Activated naive CD8-positive, alpha-beta T cell treated with anti-CD3 and anti-CD28 coated beads, Interleukin-2, amount 50 U/mL, for 16 hours (primary cell): ENCODE measurements around the gene JPH2.
"Not testable (repeated sequence)": the region's sequence is repeated elsewhere in the genome, so short reads cannot be mapped to it uniquely, and the experiment has no call there.

ENCODE experiments used
- DNase-seq: peaks from one replicate; pipeline ENCODE4 v3.0.0-alpha.2; 2020; ENCODE audit warnings: low read depth, low spot score

Gene JPH2

DNA sequence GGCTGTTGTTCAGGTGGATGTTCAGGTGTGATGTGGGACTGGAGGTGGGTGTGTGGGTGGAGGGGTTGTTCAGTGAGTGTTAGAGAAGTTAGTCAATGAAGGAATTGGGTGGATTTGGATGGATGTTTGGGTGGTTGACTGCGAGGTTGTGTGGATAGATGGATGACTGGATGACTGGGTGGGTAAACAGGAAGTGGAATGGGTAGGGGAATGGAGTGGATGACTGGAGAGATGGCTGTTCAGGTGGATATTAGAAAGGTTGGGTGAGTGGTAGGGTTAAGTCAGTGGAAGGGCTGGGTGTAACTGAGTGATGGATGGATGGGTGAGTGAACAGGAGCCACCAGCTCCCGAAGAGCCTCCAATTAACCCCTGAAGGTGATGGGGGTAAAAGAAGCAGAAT, 27.9 kb downstream of the JPH2 start:
- no peak for DNase-seq

GRCh38 chr20:44157061-44157460, 29.9 kb downstream of the JPH2 start:
- no peak for DNase-seq

DNA sequence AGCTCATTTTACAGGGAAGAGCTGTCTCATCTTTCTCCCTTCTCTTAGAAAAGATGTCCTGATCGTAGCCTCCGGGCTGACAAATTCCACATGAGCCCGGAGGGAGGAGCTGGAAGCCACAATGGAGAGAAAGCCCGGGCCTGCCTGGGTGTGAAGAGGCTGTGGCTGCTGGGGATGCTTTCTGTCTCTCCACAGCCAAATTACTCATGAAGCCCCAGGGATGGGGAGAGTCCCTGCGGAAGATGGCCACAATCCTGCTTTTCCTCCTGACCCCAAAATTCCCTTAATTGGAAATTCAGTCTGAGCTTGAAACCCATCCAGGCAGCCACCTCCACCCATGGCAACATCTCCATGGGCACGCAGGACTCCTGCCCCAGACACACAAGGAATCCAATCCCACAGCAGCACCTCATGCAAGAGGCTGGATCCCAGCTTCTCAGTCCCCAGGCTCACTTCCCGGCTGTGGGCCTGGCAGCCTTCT, 32.4 kb downstream of the JPH2 start:
- no peak for DNase-seq

- no peak for DNase-seq
These were observed 33.3 kb downstream of the JPH2 start for GRCh38 chr20:44153636-44154043.

DNA sequence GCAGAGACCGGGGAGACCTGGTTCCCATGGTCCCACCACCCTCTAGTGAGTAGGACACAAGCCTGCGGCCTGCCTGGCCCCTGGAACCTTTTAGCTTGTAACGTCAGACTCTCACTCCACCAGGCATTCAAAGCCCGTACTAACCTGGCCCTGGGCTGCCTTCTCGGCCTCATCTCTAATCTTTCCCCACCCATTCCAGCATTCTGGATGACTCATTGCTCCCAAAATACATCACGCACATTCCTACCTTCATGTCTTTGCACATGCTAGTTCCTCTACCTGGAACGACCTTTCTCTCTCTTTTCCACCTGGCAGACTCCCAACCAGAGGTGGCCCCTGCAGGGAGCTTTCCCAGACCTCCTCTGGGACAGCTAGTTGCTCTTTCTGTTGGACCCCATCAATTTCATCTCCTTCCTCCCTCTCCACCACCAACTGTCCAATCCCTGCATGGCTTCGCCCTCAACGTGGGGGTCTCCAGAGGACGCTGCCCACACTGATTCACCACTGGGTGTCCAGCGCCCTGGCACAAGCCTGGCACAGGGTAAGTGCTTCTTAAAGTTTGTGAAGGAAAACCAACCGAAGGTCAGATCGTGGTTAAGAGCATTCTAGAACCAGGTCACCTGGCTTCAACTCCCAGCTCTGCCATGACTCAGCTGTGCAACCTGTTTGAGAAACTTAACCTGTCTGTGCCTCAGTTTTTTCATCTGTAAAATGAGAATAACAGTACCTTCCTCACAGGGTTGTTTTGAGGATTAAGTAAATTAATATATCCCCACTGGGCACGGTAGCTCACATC, 35.2 kb downstream of the JPH2 start:
- no peak for DNase-seq

- DNase-seq: no peak
These were observed 40.7 kb downstream of the JPH2 start for GRCh38 chr20:44146272-44146671.

DNA sequence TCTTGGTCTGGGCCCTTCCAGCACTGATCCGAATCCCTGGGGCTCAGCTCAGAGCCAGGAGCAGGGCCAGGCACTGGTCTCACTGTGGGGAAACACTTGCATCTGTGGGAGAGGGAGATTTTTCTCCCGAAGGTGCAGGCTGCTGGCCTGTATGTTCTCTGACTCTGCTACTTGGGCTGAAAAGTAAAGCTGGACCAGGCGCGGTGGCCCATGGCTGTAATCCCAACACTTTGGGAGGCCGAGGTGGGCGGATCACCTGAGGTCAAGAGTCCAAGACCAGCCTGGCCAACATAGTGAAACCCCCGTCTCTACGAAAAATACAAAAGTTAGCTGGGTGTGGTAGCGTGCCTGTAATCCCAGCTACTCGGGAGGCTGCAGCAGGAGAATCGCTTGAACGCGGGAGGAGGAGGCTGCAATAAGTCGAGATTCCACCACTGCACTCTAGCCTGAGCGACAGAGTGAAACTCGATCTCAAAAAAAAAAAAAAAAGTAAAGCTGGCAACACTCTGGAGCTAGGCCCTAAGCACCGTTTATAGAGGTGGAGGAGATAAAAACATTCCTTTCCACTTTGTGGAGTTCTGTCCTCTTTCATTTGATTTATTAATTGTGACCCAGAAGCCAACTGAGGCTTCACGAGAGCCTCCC, 41.7 kb downstream of the JPH2 start:
- DNase-seq: no peak

DNA sequence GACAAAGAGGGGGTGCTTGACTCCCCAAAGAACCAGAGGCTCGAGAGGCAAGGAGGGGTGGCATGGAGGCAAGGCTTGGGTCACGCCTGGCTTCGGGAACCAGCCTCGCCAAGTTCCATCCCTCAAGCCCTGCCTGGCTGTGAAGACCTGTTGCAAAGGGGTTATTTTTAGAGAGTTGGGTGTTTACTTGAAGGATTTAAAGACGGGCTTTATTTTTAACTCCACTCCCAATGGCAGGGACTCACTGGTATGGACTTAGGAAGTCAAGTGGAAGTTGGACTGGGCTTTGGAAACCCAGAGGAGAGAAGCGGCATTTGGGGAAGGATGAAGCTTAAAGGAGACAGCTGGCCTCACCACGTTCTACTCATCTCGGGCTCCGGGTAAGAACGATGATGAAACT, 43.1 kb downstream of the JPH2 start:
- no peak for DNase-seq

DNA sequence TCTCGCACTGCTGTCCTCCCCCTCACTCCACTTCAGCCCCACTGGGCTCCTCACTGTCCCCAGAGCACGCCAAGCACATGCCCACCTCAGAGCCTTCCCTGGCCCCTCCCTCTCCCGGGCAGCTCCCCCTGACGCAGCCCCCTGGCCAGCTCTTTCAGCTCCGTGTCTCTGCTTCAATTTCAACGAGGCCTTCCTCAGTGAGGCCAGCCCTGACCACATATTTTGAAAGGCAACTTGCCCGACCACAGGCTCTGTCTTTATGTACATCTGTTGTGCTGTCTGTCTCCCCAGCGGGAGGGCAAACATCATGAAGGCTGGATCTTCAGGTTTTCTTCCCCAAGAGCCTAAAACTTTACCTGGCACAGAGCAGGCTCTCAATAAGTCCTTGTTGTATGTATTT, 44.6 kb downstream of the JPH2 start:
- DNase-seq: no peak

GRCh38 chr20:44141873-44142272, 45.1 kb downstream of the JPH2 start:
- no peak for DNase-seq

DNA sequence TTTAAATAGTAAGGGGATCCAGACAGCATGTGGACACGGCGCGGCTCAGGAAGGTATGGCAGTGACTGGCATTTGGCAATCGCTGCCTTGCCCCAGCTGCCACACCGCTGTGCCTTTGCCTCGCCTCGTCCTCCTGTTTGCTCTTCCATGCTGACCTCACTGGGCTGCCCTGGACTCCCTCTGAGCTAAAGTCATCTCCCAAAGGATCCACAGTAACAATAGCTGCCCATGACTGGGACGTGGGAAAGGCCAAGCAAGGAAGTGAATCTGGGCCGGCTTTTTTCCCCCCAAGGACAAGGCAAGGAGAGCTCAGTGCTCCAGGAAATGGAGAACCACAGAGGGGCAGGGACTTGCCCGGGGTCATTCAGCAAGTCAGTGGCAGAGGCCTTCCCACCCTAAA, 48.1 kb downstream of the JPH2 start:
- no peak for DNase-seq

- DNase-seq: no peak
These were observed 49.7 kb downstream of the JPH2 start for GRCh38 chr20:44137266-44137801.

- DNase-seq: no peak
These were observed 50.3 kb downstream of the JPH2 start for GRCh38 chr20:44136579-44137265.

DNA sequence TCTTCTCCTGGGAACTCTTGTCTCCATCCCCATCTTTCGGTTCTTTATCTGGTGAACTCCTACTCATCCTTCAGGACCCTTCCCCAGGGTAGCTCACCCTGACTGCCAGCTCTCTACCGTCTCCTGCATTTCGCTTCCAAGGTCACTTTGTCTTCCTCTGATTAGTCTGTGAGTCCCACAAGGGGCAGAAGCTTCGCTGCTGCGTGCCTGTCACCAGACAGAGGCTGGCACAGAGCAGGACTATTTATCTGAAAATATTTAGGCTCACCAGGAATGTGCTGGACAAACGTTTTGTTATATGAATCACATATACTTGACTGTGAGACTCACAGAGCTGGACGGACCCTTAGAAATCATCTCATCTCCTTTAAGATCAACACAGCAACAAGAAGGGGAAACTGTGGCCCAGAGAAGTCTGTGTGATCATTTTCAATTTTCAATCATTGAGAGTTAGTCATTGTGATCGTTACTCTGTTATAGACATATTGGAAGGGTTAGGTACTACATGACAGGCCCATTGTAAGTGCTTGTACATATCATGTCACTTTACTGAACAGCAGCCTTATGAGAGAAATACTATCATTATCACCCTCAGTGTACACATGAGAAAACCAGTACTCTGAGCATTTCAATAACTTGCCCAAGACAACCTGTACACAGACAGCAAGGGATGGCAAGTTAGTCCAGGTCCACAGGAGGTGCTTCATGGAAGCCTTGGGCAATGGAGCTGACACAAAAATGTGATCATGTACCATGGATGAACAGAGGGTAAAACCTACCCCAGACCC, 51.4 kb downstream of the JPH2 start:
- no peak for DNase-seq

GRCh38 chr20:44135012-44135412, 52.0 kb downstream of the JPH2 start:
- no peak for DNase-seq

GRCh38 chr20:44133424-44133823, 53.6 kb downstream of the JPH2 start:
- no peak for DNase-seq

DNA sequence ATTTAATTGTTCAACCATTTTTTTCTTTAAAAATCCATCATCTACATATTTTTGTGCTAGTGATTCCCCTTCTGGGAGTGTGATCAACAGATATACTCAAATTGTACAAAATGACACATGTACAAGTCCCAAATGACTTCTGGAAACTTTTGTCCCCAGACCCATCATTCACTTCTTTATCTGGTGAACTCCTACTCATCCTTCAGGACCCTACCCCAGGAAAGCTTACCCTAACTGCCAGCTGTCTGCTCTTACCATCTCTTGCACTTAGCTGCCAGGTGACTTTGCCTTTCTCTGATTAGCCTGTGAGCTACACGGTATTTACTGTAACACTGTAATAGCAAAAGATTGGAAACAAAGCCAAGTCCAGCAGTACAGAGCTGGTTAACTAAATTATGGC, 55.3 kb downstream of the JPH2 start:
- no peak for DNase-seq

- no peak for DNase-seq
These were observed 56.9 kb downstream of the JPH2 start for GRCh38 chr20:44129911-44130718.

DNA sequence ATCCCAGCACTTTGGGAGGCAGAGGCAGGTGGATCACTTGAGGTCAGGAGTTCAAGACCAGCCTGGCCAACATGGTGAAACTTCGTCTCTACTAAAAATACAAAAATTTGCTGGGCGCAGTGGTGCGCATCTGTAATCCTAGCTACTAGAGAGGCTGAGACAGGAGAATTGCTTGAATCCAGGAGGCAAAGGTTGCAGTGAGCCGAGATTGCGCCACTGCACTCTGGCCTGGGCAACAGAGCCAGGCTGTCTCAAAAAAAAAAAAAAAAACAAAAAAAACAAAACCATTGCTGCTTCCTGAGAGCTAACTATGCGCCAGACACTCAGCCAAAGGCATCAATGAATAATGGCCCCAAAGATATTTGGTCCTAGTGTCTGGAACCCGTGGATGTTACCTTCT, 57.7 kb downstream of the JPH2 start:
- DNase-seq: not testable (repeated sequence)

- no peak for DNase-seq
These were observed 60.5 kb downstream of the JPH2 start for GRCh38 chr20:44126445-44126844.
